ENCODE results near the gene HRG. TPM values are rescaled to one million over a fixed set of nuclear protein-coding genes. Genes with fewer than 3 reads are reported as not detected.

The HRG gene
- total RNA-seq, 1 donor from 2014 or later = not detected

- peaks cover 6% of the 10 kb centered on the region for H3K4me1 Mint-ChIP-seq (ENCODE audit: low read depth, unreplicated experiment)
- Histone ChIP-seq H3K4me2 (ENCODE audit: low read length) (no peak overlapping the region), H3K36me3 (ENCODE audit: insufficient read depth, low read length) (no peaks in the 10 kb centered on the region), H3K27ac (ENCODE audit: low read depth, low read length) (no peak overlapping the region), H4K20me1 (ENCODE audit: insufficient read depth, low read length) (no peaks in the 10 kb centered on the region), H2AFZ (ENCODE audit: low read depth, low read length) (no peak overlapping the region), H3K79me2 (ENCODE audit: insufficient read depth, low read length) (no peaks in the 10 kb centered on the region), H3K27me3 (ENCODE audit: insufficient read depth, low read length) (peaks cover 15% of the 10 kb centered on the region), H3K4me1 (ENCODE audit: insufficient read depth, low read length) (no peaks in the 10 kb centered on the region), H3K9me3 (ENCODE audit: insufficient read depth, low read depth, low read length) (no peaks in the 10 kb centered on the region), H3K9ac (ENCODE audit: low read length) (no peak overlapping the region), H3K4me3 (ENCODE audit: insufficient read depth, low read depth, low read length) (no peak overlapping the region)
- no peak overlapping the region for H3K4me3 Mint-ChIP-seq (ENCODE audit: unreplicated experiment)
- no peak overlapping the region for H3K27ac Mint-ChIP-seq (ENCODE audit: unreplicated experiment)
- H3K36me3 Mint-ChIP-seq (ENCODE audit: low read depth, unreplicated experiment) = no peaks in the 10 kb centered on the region
- peaks cover 19% of the 10 kb centered on the region for H3K27me3 Mint-ChIP-seq (ENCODE audit: low read depth, unreplicated experiment)
- TF ChIP-seq EZH2 (IDR thresholded peaks at IDR 0.05; ENCODE audit: insufficient read depth, low read length) = no peak
- TF ChIP-seq, protein P1, sequence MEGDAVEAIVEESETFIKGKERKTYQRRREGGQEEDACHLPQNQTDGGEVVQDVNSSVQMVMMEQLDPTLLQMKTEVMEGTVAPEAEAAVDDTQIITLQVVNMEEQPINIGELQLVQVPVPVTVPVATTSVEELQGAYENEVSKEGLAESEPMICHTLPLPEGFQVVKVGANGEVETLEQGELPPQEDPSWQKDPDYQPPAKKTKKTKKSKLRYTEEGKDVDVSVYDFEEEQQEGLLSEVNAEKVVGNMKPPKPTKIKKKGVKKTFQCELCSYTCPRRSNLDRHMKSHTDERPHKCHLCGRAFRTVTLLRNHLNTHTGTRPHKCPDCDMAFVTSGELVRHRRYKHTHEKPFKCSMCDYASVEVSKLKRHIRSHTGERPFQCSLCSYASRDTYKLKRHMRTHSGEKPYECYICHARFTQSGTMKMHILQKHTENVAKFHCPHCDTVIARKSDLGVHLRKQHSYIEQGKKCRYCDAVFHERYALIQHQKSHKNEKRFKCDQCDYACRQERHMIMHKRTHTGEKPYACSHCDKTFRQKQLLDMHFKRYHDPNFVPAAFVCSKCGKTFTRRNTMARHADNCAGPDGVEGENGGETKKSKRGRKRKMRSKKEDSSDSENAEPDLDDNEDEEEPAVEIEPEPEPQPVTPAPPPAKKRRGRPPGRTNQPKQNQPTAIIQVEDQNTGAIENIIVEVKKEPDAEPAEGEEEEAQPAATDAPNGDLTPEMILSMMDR (IDR thresholded peaks at IDR 0.05; ENCODE audit: insufficient read depth, low read depth, low read length) = no peak
- no peaks in the 10 kb centered on the region for H3K9me3 Mint-ChIP-seq (ENCODE audit: unreplicated experiment)
- FAIRE-seq = no peak
- no peak for DNase-seq (ENCODE audit: low read depth)
Measured at GRCh38 chr3:186670155-186670554, 4.3 kb downstream of the HRG start.

DNA sequence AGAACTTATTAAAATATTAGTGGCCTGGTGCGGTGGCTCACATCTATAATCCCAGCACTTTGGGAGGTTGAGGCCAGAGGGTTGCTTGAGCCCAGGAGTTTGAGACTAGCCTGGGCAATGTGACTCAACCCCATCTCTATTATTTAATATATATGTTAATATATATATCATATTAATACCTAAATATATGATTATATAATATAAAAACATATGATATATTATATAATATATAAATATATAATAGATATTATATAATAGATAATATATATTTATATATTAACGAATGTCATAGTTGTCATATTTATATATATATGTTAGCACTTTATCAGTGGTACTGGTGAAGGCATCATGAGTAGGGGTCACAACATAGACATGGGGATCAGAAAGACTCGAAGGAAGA lies 5.2 kb downstream of the HRG start:
- Mint-ChIP-seq H3K4me1 (ENCODE audit: low read depth, unreplicated experiment) (peaks cover 6% of the 10 kb centered on the region), H3K27me3 (ENCODE audit: low read depth, unreplicated experiment) (peaks cover 20% of the 10 kb centered on the region), H3K36me3 (ENCODE audit: low read depth, unreplicated experiment) (no peaks in the 10 kb centered on the region), H3K27ac (ENCODE audit: unreplicated experiment) (no peak overlapping the region), H3K9me3 (ENCODE audit: unreplicated experiment) (no peaks in the 10 kb centered on the region), H3K4me3 (ENCODE audit: unreplicated experiment) (no peak overlapping the region)
- TF ChIP-seq, protein P1 (IDR thresholded peaks at IDR 0.05; ENCODE audit: insufficient read depth, low read depth, low read length) = no peak
- H3K36me3 ChIP-seq (ENCODE audit: insufficient read depth, low read length) = no peaks in the 10 kb centered on the region
- FAIRE-seq (no peak), DNase-seq (ENCODE audit: low read depth) (no peak)
- H4K20me1 ChIP-seq (ENCODE audit: insufficient read depth, low read length) = no peaks in the 10 kb centered on the region
- H3K27me3 ChIP-seq (ENCODE audit: insufficient read depth, low read length) = peaks cover 15% of the 10 kb centered on the region
- no peaks in the 10 kb centered on the region for H3K79me2 ChIP-seq (ENCODE audit: insufficient read depth, low read length)
- no peak overlapping the region for H3K4me2 ChIP-seq (ENCODE audit: low read length)
- H3K4me3 ChIP-seq (ENCODE audit: insufficient read depth, low read depth, low read length) = no peak overlapping the region
- no peaks in the 10 kb centered on the region for H3K9me3 ChIP-seq (ENCODE audit: insufficient read depth, low read depth, low read length)
- no peaks in the 10 kb centered on the region for H3K4me1 ChIP-seq (ENCODE audit: insufficient read depth, low read length)
- no peak overlapping the region for H3K27ac ChIP-seq (ENCODE audit: low read depth, low read length)
- no peak overlapping the region for H2AFZ ChIP-seq (ENCODE audit: low read depth, low read length)
- H3K9ac ChIP-seq (ENCODE audit: low read length) = no peak overlapping the region

- Mint-ChIP-seq H3K36me3 (ENCODE audit: low read depth, unreplicated experiment) (no peaks in the 10 kb centered on the region), H3K4me1 (ENCODE audit: low read depth, unreplicated experiment) (no peaks in the 10 kb centered on the region), H3K27ac (ENCODE audit: unreplicated experiment) (no peak overlapping the region), H3K27me3 (ENCODE audit: low read depth, unreplicated experiment) (peaks cover 29% of the 10 kb centered on the region), H3K4me3 (ENCODE audit: unreplicated experiment) (no peak overlapping the region), H3K9me3 (ENCODE audit: unreplicated experiment) (peaks cover 5% of the 10 kb centered on the region)
- no peaks in the 10 kb centered on the region for H3K36me3 ChIP-seq (ENCODE audit: insufficient read depth, low read length)
- DNase-seq (ENCODE audit: low read depth) (no peak), FAIRE-seq (no peak)
- H3K27me3 ChIP-seq (ENCODE audit: insufficient read depth, low read length) = peaks cover 12% of the 10 kb centered on the region
- no peak overlapping the region for H3K27ac ChIP-seq (ENCODE audit: low read depth, low read length)
- no peaks in the 10 kb centered on the region for H3K9me3 ChIP-seq (ENCODE audit: insufficient read depth, low read depth, low read length)
- H3K4me3 ChIP-seq (ENCODE audit: insufficient read depth, low read depth, low read length) = no peak overlapping the region
- H3K4me2 ChIP-seq (ENCODE audit: low read length) = no peak overlapping the region
- H2AFZ ChIP-seq (ENCODE audit: low read depth, low read length) = no peak overlapping the region
- H3K9ac ChIP-seq (ENCODE audit: low read length) = no peak overlapping the region
- TF ChIP-seq, protein P1 (IDR thresholded peaks at IDR 0.05; ENCODE audit: insufficient read depth, low read depth, low read length) = no peak
- no peak for TF ChIP-seq EZH2 (IDR thresholded peaks at IDR 0.05; ENCODE audit: insufficient read depth, low read length)
- no peaks in the 10 kb centered on the region for H4K20me1 ChIP-seq (ENCODE audit: insufficient read depth, low read length)
- no peaks in the 10 kb centered on the region for H3K4me1 ChIP-seq (ENCODE audit: insufficient read depth, low read length)
- H3K79me2 ChIP-seq (ENCODE audit: insufficient read depth, low read length) = no peaks in the 10 kb centered on the region
Measured at GRCh38 chr3:186678604-186679003, 12.8 kb downstream of the HRG start.
